ENCODE results near the gene CBL. TPM values are rescaled to one million over a fixed set of nuclear protein-coding genes. Genes with fewer than 3 reads are reported as not detected.

CBL gene
- total RNA-seq, 1 donor, result 11.4 TPM

DNA sequence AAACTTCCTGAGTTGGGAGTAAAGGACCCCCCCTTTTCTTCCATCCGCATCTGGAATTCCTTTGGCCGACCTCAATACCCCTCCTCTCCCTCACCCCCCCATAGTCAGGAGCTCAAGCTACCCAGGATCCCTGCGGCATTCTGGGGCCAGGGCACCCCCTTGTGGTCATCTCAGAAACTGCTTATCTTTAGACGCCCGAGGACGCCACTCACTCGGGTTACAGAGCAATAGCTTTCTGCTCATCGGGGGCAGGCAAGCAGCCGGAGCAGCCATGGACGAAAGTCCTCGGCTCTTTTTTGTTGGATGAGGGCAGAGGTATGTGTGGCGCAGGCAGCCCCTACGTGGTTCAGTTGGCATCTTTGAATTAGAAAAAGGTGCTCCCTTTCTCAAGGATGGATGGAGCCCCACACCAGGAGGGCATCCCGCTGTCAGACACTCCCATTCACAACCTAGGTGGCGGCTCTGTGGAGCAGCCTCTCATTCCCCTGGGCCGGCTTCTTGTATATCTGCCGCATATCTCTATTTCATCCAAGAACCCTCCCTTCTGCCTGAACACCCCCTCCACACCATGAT lies 132.3 kb downstream of the CBL start:
- TF ChIP-seq CTCF (IDR thresholded peaks at IDR 0.05; ENCODE audit: insufficient read depth, low read length), result peak; percentile 86
- DNase-seq (ENCODE audit: low read depth), result peak; percentile 79

DNA sequence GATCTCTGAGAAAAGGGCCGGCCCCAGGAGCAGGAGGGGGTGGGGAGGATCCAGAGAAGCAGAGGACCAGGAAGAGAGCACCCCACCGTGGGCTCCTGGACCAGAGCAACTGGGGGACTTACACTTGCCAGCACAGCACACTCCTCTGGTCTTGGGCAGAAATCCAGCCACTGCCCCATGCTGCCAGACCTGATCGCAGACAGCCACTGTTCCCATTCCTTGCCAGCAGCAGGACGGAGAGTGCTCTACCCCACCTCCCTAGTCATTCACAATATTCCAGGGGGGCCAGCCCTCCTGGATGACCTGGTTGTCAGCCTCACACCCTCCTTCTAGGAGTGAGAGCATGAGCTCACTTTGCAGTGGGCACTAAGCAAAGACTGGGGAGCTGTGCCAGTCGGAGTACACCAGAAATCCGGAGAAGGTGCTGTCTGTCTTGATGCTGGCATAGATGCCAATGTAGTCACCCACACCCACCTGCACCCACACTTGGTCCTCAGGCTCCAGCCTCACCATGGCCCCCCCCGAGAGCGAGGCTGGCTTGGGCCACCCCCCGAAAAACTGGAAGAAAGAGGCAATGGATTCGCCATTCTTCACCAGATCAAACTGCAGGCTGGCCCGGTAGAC lies 132.9 kb downstream of the CBL start:
- no peak for DNase-seq (ENCODE audit: low read depth)
- peak overlapping the region; percentile 71 for H3K4me3 ChIP-seq (ENCODE audit: low read depth, low read length)
- TF ChIP-seq CTCF (IDR thresholded peaks at IDR 0.05; ENCODE audit: insufficient read depth, low read length), result no peak

More for the DNA sequence above, 132.3 kb downstream of the CBL start:
- peak overlapping the region; percentile 40 for H3K4me3 ChIP-seq (ENCODE audit: low read depth, low read length)

GRCh38 chr11:119339589-119340334 lies 133.6 kb downstream of the CBL start:
- peak; percentile 78 for TF ChIP-seq CTCF (IDR thresholded peaks at IDR 0.05; ENCODE audit: insufficient read depth, low read length)
- peak overlapping the region; percentile 71 for H3K4me3 ChIP-seq (ENCODE audit: low read depth, low read length)
- peak; percentile 57 for DNase-seq (ENCODE audit: low read depth)

GRCh38 chr11:119340335-119341221 lies 134.4 kb downstream of the CBL start, which contains the start of gene C1QTNF5:
C1QTNF5 (minus strand) TSS chr11:119340883; CDS start chr11:119340397, 486 bp downstream.
- H3K4me3 ChIP-seq (ENCODE audit: low read depth, low read length), result peak within 1 kb of the TSS; percentile 71
- DNase-seq (ENCODE audit: low read depth), result peak; percentile 85

GRCh38 chr11:119341222-119342022 lies 135.3 kb downstream of the CBL start:
- no peak for TF ChIP-seq CTCF (IDR thresholded peaks at IDR 0.05; ENCODE audit: insufficient read depth, low read length)
- no peak overlapping the region for H3K4me3 ChIP-seq (ENCODE audit: low read depth, low read length)
- DNase-seq (ENCODE audit: low read depth), result no peak

More at GRCh38 chr11:119340335-119341221, 134.4 kb downstream of the CBL start, which contains the start of gene C1QTNF5:
- TF ChIP-seq CTCF (IDR thresholded peaks at IDR 0.05; ENCODE audit: insufficient read depth, low read length), result no peak

DNA sequence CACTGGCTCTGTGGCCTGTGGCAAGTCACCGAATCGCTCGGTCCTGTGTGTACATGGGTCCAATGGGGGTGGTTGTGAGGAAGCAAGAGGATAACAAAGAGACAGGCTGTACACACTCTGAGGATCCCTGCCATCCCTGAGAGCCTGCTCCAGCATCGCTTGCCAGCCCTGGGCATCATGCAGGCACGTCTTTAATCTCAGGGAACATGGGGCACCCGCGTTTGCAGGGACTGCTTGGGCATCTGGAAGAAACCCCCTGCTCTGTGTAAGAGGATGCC lies 135.8 kb downstream of the CBL start:
- DNase-seq (ENCODE audit: low read depth), result no peak
- TF ChIP-seq CTCF (IDR thresholded peaks at IDR 0.05; ENCODE audit: insufficient read depth, low read length), result no peak
- H3K4me3 ChIP-seq (ENCODE audit: low read depth, low read length), result no peak overlapping the region

Measured in fibroblast of the aortic adventitia (primary cell).